ENCODE results near the gene RASA2.

DNA sequence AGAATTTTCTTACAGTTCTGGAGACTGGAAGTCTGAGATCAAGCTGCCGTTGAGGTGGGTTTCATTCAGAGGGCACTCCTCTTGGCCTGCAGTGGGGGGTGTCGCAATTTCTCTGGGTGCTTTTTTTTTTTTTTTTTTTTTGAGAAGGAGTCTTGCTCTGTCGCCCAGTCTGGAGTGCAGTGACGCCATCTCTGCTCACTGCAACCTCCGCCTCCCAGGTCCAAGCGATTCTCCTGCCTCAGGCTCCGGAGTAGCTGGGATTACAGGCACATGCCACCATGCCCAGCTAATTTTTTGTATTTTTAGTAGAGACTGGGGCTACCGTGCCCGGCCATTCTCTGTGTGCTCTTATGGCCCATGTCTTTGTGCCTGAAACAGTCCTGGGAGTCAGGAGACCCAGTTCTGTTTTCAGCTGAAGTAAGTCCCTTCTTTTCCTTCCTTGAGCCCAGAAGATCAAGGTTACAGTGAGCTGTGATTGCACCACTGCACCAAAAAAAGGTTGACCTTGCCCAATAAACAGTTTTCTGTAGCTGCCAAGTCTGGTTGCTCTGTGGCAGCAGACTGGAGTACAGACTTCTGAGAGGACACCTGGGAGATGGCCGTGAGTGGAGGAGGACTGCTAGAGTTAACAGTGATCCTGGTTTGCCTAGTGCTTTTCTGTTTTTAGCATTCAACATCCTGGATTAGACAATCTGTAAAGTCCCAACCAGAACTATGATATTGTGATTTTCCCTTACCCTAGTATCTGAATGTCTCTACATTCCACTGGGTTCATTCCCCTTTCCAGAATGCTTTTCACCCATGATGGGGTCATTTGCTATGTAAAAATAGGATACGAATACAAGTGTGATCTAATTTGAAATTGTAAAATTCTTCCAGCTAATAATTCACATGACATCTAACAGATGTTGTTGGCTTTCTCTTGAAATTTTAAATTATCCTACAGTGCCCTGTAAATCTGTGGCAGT lies 174.7 kb downstream of the RASA2 start:
- TF ChIP-seq CTCF (IDR thresholded peaks at IDR 0.05) (no peak), POLR2A (IDR thresholded peaks at IDR 0.05) (no peak)

Data from transverse colon (tissue), 3 donors.